Cardiac muscle cell (in vitro differentiated cells and primary cell): ENCODE results near the gene PPP1R14D. TPM values are rescaled to one million over a fixed set of nuclear protein-coding genes. Genes with fewer than 3 reads are reported as not detected.

ENCODE experiments used
- DNase-seq, 2 donors: peaks; one replicate each; pipeline versions ENCODE4 v3.0.0 to v3.0.0-alpha.2; 2010 to 2017; ENCODE audit warnings: low read depth in 1 of 2, low spot score in 1 of 2
- H3K27ac ChIP-seq: fragments of 200-600 bp; sonication (generic); 2 replicates; pipeline ENCODE4 v1.5.1; 2016
- H3K27me3 ChIP-seq: fragments of 200-600 bp; sonication (generic); 2 replicates; pipeline ENCODE4 v1.6.0; 2016; ENCODE audit warnings: control low read depth
- H3K36me3 ChIP-seq: fragments of 200-600 bp; sonication (generic); 2 replicates; pipeline ENCODE4 v1.5.1; 2016; ENCODE audit warnings: control low read depth
- H3K4me1 ChIP-seq: fragments of 200-600 bp; sonication (generic); 2 replicates; pipeline ENCODE4 v1.8.1; 2017; ENCODE audit warnings: low read depth, mild to moderate bottlenecking, mixed run types
- H3K4me3 ChIP-seq: fragments of 200-600 bp; sonication (generic); 2 replicates; pipeline ENCODE4 v1.5.1; 2016; ENCODE audit warnings: mild to moderate bottlenecking
- H3K9me3 ChIP-seq: fragments of 200-600 bp; sonication (generic); 2 replicates; pipeline ENCODE4 v1.5.1; 2017; ENCODE audit warnings: low read depth, mild to moderate bottlenecking, control low read depth
- polyA plus RNA-seq: library from polyadenylated mRNA; unstranded; fragments of >200 nt; fragmentation: Nextera tagmentation; extraction: Ambion mirVana; gene quantifications from 2 replicates; pipeline ENCODE4 v1.2.1, GENCODE V29; 2016
- total RNA-seq: library from RNA; depleted of rRNA; stranded (reverse); fragments of >200 nt; gene quantifications from 2 replicates; pipeline ENCODE4 v1.2.3, GENCODE V29; 2016
- TF ChIP-seq, protein P1 (sequence below): IDR thresholded peaks from 2 replicates; pipeline ENCODE4 v1.5.1; 2012; ENCODE audit warnings: low read depth, mild to moderate bottlenecking, low read length

The PPP1R14D gene
- total and polyA plus RNA-seq, 2 experiments from 2014 or later = not detected

- TF ChIP-seq, protein P1, sequence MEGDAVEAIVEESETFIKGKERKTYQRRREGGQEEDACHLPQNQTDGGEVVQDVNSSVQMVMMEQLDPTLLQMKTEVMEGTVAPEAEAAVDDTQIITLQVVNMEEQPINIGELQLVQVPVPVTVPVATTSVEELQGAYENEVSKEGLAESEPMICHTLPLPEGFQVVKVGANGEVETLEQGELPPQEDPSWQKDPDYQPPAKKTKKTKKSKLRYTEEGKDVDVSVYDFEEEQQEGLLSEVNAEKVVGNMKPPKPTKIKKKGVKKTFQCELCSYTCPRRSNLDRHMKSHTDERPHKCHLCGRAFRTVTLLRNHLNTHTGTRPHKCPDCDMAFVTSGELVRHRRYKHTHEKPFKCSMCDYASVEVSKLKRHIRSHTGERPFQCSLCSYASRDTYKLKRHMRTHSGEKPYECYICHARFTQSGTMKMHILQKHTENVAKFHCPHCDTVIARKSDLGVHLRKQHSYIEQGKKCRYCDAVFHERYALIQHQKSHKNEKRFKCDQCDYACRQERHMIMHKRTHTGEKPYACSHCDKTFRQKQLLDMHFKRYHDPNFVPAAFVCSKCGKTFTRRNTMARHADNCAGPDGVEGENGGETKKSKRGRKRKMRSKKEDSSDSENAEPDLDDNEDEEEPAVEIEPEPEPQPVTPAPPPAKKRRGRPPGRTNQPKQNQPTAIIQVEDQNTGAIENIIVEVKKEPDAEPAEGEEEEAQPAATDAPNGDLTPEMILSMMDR = peak; percentile 9
- DNase-seq = peak; percentile 99
- Histone ChIP-seq H3K9me3 (no peaks in the 10 kb centered on the region), H3K4me3 (peak within 1 kb of the TSS; percentile 73), H3K27me3 (no peaks in the 10 kb centered on the region), H3K4me1 (peaks cover 5% of the 10 kb centered on the region), H3K36me3 (no peaks in the 10 kb centered on the region), H3K27ac (peak within 1 kb of the TSS; percentile 75)
Observed at GRCh38 chr15:40807028-40807887, 21.2 kb downstream of the PPP1R14D start, which contains the start of the genes DNAJC17 and ZFYVE19. Gene DNAJC17, minus strand, starts transcription at chr15:40807473. Its CDS starts 27 bp downstream, at chr15:40807446. Gene ZFYVE19, plus strand, starts transcription at chr15:40807089. Its CDS starts 501 bp downstream, at chr15:40807590.

GRCh38 chr15:40806672-40807027 is 21.9 kb downstream of the PPP1R14D start:
- DNase-seq = no peak
- Histone ChIP-seq H3K27me3 (no peaks in the 10 kb centered on the region), H3K9me3 (no peaks in the 10 kb centered on the region), H3K27ac (peak overlapping the region; percentile 75), H3K4me3 (peak overlapping the region; percentile 73), H3K4me1 (peaks cover 5% of the 10 kb centered on the region), H3K36me3 (no peaks in the 10 kb centered on the region)
- TF ChIP-seq, protein P1 = no peak

DNA sequence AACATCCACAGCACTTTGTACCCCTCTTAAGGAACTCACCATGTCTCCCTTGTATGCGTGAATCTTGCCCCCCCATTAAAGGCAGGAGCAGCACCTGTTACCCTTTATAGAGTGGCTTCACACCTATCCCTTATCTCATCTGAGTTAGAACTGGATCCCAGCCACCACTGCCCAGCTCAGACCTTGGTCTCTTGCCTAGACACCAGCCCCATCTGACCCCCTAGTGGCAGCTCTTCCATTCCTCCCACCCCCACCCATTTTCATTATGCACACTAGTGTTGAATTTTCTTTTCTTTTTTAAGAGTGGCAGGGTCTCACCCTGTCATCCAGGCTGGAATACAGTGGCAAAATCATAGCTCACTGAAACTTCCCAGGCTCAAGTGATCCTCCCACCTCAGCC is 24.8 kb downstream of the PPP1R14D start:
- TF ChIP-seq, protein P1 = no peak
- peaks cover 5% of the 10 kb centered on the region for H3K4me1 ChIP-seq
- no peaks in the 10 kb centered on the region for H3K27me3 ChIP-seq
- no peak for DNase-seq
- H3K36me3 ChIP-seq = no peaks in the 10 kb centered on the region
- no peaks in the 10 kb centered on the region for H3K9me3 ChIP-seq
- no peak overlapping the region for H3K27ac ChIP-seq
- H3K4me3 ChIP-seq = no peak overlapping the region

GRCh38 chr15:40803076-40803475 is 25.4 kb downstream of the PPP1R14D start:
- DNase-seq = no peak
- no peaks in the 10 kb centered on the region for H3K27me3 ChIP-seq
- H3K4me3 ChIP-seq = no peak overlapping the region
- TF ChIP-seq, protein P1 = no peak
- no peak overlapping the region for H3K27ac ChIP-seq
- no peaks in the 10 kb centered on the region for H3K9me3 ChIP-seq
- no peaks in the 10 kb centered on the region for H3K36me3 ChIP-seq
- peaks cover 5% of the 10 kb centered on the region for H3K4me1 ChIP-seq

GRCh38 chr15:40799523-40799922 is 29.0 kb downstream of the PPP1R14D start:
- Histone ChIP-seq H3K4me1 (no peaks in the 10 kb centered on the region), H3K27me3 (no peaks in the 10 kb centered on the region), H3K4me3 (no peak overlapping the region), H3K27ac (no peak overlapping the region), H3K9me3 (no peaks in the 10 kb centered on the region), H3K36me3 (no peaks in the 10 kb centered on the region)
- DNase-seq = no peak
- TF ChIP-seq, protein P1 = no peak
